Measurements from ENCODE around the gene TOPAZ1. TPM values are rescaled to one million over a fixed set of nuclear protein-coding genes. Genes with fewer than 3 reads are reported as not detected.

The TOPAZ1 gene
- not detected for total RNA-seq

GRCh38 chr3:44241706-44242105 lies at the start of gene TOPAZ1:
TOPAZ1 (plus strand) TSS chr3:44241886; CDS start chr3:44242054, 168 bp downstream.
- Histone ChIP-seq H3K4me1 (no peaks in the 10 kb centered on the region), H3K36me3 (no peaks in the 10 kb centered on the region), H3K27ac (replicated peaks in 1 of 4) (no peak within 1 kb of the TSS), H3K9me3 (no peaks in the 10 kb centered on the region), H3K27me3 (peaks cover 0 to 13% (median 0%) of the 10 kb centered on the region in 4 donors), H3K4me3 (no peak within 1 kb of the TSS)
- intact Hi-C loops (cut with DNase I) = no loop called here
- TF ChIP-seq CTCF (IDR thresholded peaks at IDR 0.05) = no peak
- no peak for TF ChIP-seq POLR2AphosphoS5 (IDR thresholded peaks at IDR 0.05)
- no peak for TF ChIP-seq POLR2A (IDR thresholded peaks at IDR 0.05; ENCODE audit: low read depth)
- TF ChIP-seq EP300 (IDR thresholded peaks at IDR 0.05) = no peak
- 91% methylated on average over 15 of the region's 35 CpGs for WGBS
- no peak for DNase-seq (ENCODE audit: extremely low spot score)

GRCh38 chr3:44198284-44199269 lies 43.1 kb upstream of the TOPAZ1 start:
- TF ChIP-seq CTCF (IDR thresholded peaks at IDR 0.05) (peak; percentile 75 to 84 (median 77)), POLR2A (IDR thresholded peaks at IDR 0.05; ENCODE audit: low read depth) (no peak)
- Histone ChIP-seq H3K4me1 (no peaks in the 10 kb centered on the region), H3K9me3 (no peaks in the 10 kb centered on the region), H3K27me3 (no peaks in the 10 kb centered on the region), H3K27ac (replicated peaks in 1 of 4) (no peak overlapping the region), H3K36me3 (no peaks in the 10 kb centered on the region), H3K4me3 (no peak overlapping the region)
- intact Hi-C loops (cut with DNase I) = loop anchor here (2.0 to 10.0 kb wide), 2 partner anchors 344 to 654 kb away; no protein-coding TSS in a partner anchor
- WGBS = 19% methylated on average over 15 of the region's 15 CpGs
- DNase-seq (ENCODE audit: extremely low spot score) = no peak

GRCh38 chr3:44206261-44206660 lies 35.4 kb upstream of the TOPAZ1 start:
- no peaks in the 10 kb centered on the region for H3K4me1 ChIP-seq
- H3K4me3 ChIP-seq = no peak overlapping the region
- peaks cover 0 to 5% (median 0%) of the 10 kb centered on the region in 4 donors for H3K27me3 ChIP-seq
- intact Hi-C loops (cut with DNase I) = no loop called here
- no peak for DNase-seq (ENCODE audit: extremely low spot score)
- no peaks in the 10 kb centered on the region for H3K9me3 ChIP-seq
- no peaks in the 10 kb centered on the region for H3K36me3 ChIP-seq
- TF ChIP-seq EP300 (IDR thresholded peaks at IDR 0.05) = no peak
- no peak for TF ChIP-seq POLR2AphosphoS5 (IDR thresholded peaks at IDR 0.05)
- no peak for TF ChIP-seq POLR2A (IDR thresholded peaks at IDR 0.05; ENCODE audit: low read depth)
- TF ChIP-seq CTCF (IDR thresholded peaks at IDR 0.05) = no peak
- WGBS = 87% methylated on average over 3 of the region's 4 CpGs
- no peak overlapping the region for H3K27ac ChIP-seq (replicated peaks in 1 of 4)

DNA sequence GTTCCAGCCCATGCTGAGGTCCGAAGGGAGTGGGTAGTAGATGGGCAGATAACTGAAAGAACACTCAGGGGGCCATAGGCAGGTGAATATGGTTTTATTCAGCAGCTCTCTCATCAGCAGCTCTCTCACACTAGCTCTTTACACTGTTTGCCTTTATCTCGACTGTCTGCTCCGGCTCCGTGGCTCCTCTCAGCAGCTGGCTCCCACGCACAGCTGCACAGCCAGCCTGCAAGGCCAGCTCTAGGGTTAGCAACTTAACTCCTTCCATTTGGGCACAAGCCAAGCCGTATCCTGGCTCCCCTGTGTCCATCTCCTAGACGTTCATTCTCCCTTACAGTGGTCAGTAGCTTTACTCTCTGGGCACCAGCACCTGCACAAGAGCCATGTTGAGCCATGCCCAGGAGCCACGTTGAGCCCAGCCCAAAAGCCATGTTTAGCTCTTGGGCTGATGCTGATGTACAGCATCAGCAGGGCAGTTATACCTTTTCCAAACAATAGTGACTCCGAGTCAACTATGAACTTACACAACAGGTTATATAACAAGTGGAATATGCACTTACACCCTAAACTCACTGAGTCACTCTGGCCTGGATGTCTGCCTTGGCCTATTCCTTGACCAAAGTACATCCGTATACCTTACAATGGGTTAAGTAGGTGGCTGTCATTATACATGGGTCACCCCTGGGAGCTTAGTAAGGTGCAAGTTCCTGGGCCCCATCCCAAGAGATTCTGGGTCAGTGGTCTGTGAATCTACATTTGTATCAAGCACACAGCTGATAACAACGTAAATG lies 34.6 kb upstream of the TOPAZ1 start:
- no peak overlapping the region for H3K4me3 ChIP-seq
- no peak for DNase-seq (ENCODE audit: extremely low spot score)
- peaks cover 0 to 5% (median 0%) of the 10 kb centered on the region in 4 donors for H3K27me3 ChIP-seq
- H3K27ac ChIP-seq (replicated peaks in 1 of 4) = no peak overlapping the region
- intact Hi-C loops (cut with DNase I) = no loop called here
- TF ChIP-seq POLR2A (IDR thresholded peaks at IDR 0.05; ENCODE audit: low read depth) (no peak), EP300 (IDR thresholded peaks at IDR 0.05) (no peak), POLR2AphosphoS5 (IDR thresholded peaks at IDR 0.05) (no peak), CTCF (IDR thresholded peaks at IDR 0.05) (no peak)
- H3K36me3 ChIP-seq = no peaks in the 10 kb centered on the region
- WGBS = 81% methylated on average over 9 of the region's 11 CpGs
- H3K4me1 ChIP-seq = no peaks in the 10 kb centered on the region
- no peaks in the 10 kb centered on the region for H3K9me3 ChIP-seq

Data from esophagus muscularis mucosa (tissue), 4 donors.